HepG2 (cell line): ENCODE data around the gene COG5. TPM values are rescaled to one million over a fixed set of nuclear protein-coding genes. Genes with fewer than 3 reads are reported as not detected.

Experiments used
- ATAC-seq: fragments of 200-7000 bp; cut with Tn5 transposase; 3 replicates; pipeline ENCODE4 v1.9.1; 2020; ENCODE audit warnings: mild to moderate bottlenecking, moderate library complexity
- BruUV-seq: library from RNA; stranded (reverse); fragments of 400-500 nt; replicated peaks from 2 replicates; lab custom pipeline; 2021; lab: Mats Ljungman, UMichigan
- CTCF ChIA-PET: fragments of 300-600 bp; formaldehyde crosslinking; extraction: SDS; loops from one replicate; lab custom pipeline; 2021; ENCODE audit warnings: low total read pairs, inconsistent platforms, low intra/inter-chr PET ratio; lab: Yijun Ruan, JAX
- POLR2A ChIA-PET: fragments of 350-600 bp; sonication (Branson Sonifier 250); formaldehyde crosslinking; loops from one replicate; lab custom pipeline; 2020; ENCODE audit warnings: antibody characterized with exemption, inconsistent platforms; lab: Yijun Ruan, JAX
- DNase-seq: peaks from one replicate; pipeline ENCODE4 v3.0.0-alpha.2; 2015; ENCODE audit warnings: low spot score
- FAIRE-seq: peaks from 3 replicates; lab custom pipeline; 2011; peaks lifted over from hg19 to GRCh38; lab: Jason Lieb, UNC
- H2AFZ ChIP-seq: one replicate; pipeline ENCODE4 v1.6.1; 2011; ENCODE audit warnings: low read length, inconsistent platforms
- H3K27ac ChIP-seq: fragments of 300-600 bp; 3 replicates; pipeline ENCODE4 v1.8.0; 2011; ENCODE audit warnings: mixed run types, mild to moderate bottlenecking, mixed read lengths, low read length, inconsistent platforms; ENCODE audit not compliant: insufficient read depth; ENCODE audit errors: extremely low read length
- H3K27me3 ChIP-seq, 2 experiments: fragments of 200-600 bp in 1 of 2; 2 replicates in 1 of 2; 3 replicates in 1 of 2; pipeline versions ENCODE4 v1.6.0 to v1.8.0; 2011; ENCODE audit warnings: low read length in 2 of 2, mild to moderate bottlenecking in 2 of 2, moderate library complexity in 2 of 2, inconsistent platforms in 1 of 2; ENCODE audit not compliant: insufficient read depth in 2 of 2, control insufficient read depth in 1 of 2
- H3K36me3 ChIP-seq, 2 experiments: fragments of 200-600 bp in 1 of 2; replicated peaks in 1 of 2; 2 replicates in 1 of 2; 3 replicates in 1 of 2; pipeline versions ENCODE4 v1.5.1 to v1.8.0; 2011; ENCODE audit warnings: low read length in 2 of 2, inconsistent platforms in 1 of 2; ENCODE audit not compliant: insufficient read depth in 2 of 2, control insufficient read depth in 1 of 2
- H3K4me1 ChIP-seq: 2 replicates; pipeline ENCODE4 v1.5.1; 2012; ENCODE audit warnings: low read length, inconsistent platforms; ENCODE audit not compliant: insufficient read depth
- H3K4me2 ChIP-seq: 2 replicates; pipeline ENCODE4 v1.6.0; 2011; ENCODE audit warnings: low read depth, low read length, inconsistent platforms
- H3K4me3 ChIP-seq, 3 experiments: fragments of 200-600 bp in 1 of 3; sonication (generic), shearing (Covaris generic) in 1 of 3; replicated peaks in 1 of 3; 2 replicates each; pipeline ENCODE4 v1.5.1; 2011 to 2016; ENCODE audit warnings: low read length in 3 of 3, inconsistent platforms in 2 of 3, low read depth in 2 of 3, mild to moderate bottlenecking in 2 of 3, control low read depth in 1 of 3, mixed read lengths in 1 of 3; ENCODE audit not compliant: insufficient read depth in 1 of 3
- H3K79me2 ChIP-seq: one replicate; pipeline ENCODE4 v1.6.1; 2011; ENCODE audit warnings: low read length, inconsistent platforms; ENCODE audit not compliant: insufficient read depth
- H3K9ac ChIP-seq: 2 replicates; pipeline ENCODE4 v1.6.0; 2011; ENCODE audit warnings: mild to moderate bottlenecking, low read depth, low read length, inconsistent platforms; ENCODE audit not compliant: insufficient read depth
- H3K9me3 ChIP-seq: 2 replicates; pipeline ENCODE4 v1.5.1; 2012; ENCODE audit warnings: mild to moderate bottlenecking, low read length
- H4K20me1 ChIP-seq: 2 replicates; pipeline ENCODE4 v1.6.0; 2011; ENCODE audit warnings: inconsistent platforms, mild to moderate bottlenecking, low read length, moderate library complexity; ENCODE audit not compliant: insufficient read depth
- CBFB ChIP-seq: sonication (generic); formaldehyde crosslinking; IDR thresholded peaks from 2 replicates; pipeline ENCODE4 v1.4.0; 2020; ENCODE audit warnings: missing genetic modification reagents
- JARID2 ChIP-seq: sonication (generic); formaldehyde crosslinking; IDR thresholded peaks from 2 replicates; pipeline ENCODE4 v1.8.1; 2023; ENCODE audit warnings: missing genetic modification reagents, inconsistent platforms; ENCODE audit not compliant: insufficient replicate concordance
- KDM6A ChIP-seq: IDR thresholded peaks from 2 replicates; pipeline ENCODE4 v1.6.1; 2016; ENCODE audit warnings: low read depth
- NCOA2 ChIP-seq: sonication (generic); formaldehyde crosslinking; IDR thresholded peaks from 2 replicates; pipeline ENCODE4 v1.8.0; 2022; ENCODE audit warnings: inconsistent platforms
- NFKB2 ChIP-seq: sonication (generic); formaldehyde crosslinking; IDR thresholded peaks from 2 replicates; pipeline ENCODE4 v1.4.0; 2020; ENCODE audit warnings: missing genetic modification reagents, borderline replicate concordance
- WGBS: methylation state at CpG from one replicate; pipeline ENCODE4 v1.1.6; 2017; ENCODE audit warnings: low lambda C conversion rate; 5-methylcytosine and 5-hydroxymethylcytosine counted together
- in situ Hi-C: cut with HindIII; loops from 2 replicates; pipeline ENCODE4 v1.10.0; 2017; ENCODE audit warnings: low pct_unique_long_range_greater_than_20kb; ENCODE audit not compliant: extremely low pct_ligation_motif_present
- intact Hi-C: fragments of 100-400 bp; cut with micrococcal nuclease; formaldehyde crosslinking; loops from one replicate; pipeline ENCODE4 v1.10.0; 2022; ENCODE audit not compliant: unreplicated experiment
- polyA plus RNA-seq, 8 experiments: library from polyadenylated mRNA; depleted of rRNA in 3 of 8; stranded (reverse) in 7 of 8; unstranded in 1 of 8; fragments of >200 nt; fragmentation: Illumina TruSeq in 4 of 8; extraction: Trizol in 4 of 8; gene quantifications; 2 replicates each; pipeline versions ENCODE4 v1.2.1 to v1.2.3, GENCODE V29; 2011 to 2016; ENCODE audit warnings: low read depth in 4 of 8, missing spikeins in 1 of 8, mixed read lengths in 1 of 8; ENCODE audit not compliant: insufficient read depth in 1 of 8
- total RNA-seq, 5 experiments: library from RNA; depleted of rRNA; stranded (reverse); fragments of >200 nt; fragmentation: Illumina TruSeq; extraction: Trizol; gene quantifications; 2 replicates each; pipeline ENCODE4 v1.2.3, GENCODE V29; 2016; ENCODE audit warnings: low read depth in 1 of 5
- TF ChIP-seq, protein P1 (sequence below): sonication (generic); formaldehyde crosslinking; IDR thresholded peaks from 2 replicates; pipeline ENCODE4 v1.8.1; 2023; ENCODE audit warnings: mild to moderate bottlenecking, missing genetic modification reagents, borderline replicate concordance

COG5 gene
- total and polyA plus RNA-seq, 2 of the 13 experiments (the other 11 are each of a cell fraction or from before 2014, with no cell fraction given), result 20.4 to 31.3 TPM

DNA sequence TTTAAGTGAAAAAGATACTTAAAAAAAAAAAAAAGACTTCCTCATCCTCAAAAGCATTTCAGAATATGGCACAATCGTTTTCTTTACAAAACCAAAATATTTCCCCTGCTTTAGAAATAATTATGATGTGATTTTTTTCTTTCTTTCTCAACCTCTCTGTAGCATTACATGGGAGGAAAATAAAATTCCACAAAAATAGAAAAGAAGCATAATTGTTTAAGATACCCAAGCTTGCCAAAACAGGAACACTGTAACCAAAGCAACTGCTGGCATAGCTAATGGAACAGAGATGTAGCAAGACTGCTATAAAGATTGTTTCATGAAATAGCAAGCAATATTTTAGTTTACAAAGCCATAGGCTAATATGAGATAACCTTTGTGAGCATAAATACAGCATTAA is 169.4 kb downstream of the COG5 start:
- in situ Hi-C loops (no loop called here), intact Hi-C loops (no loop called here)
- Histone ChIP-seq H2AFZ (no peak overlapping the region), H3K36me3 (no peaks in the 10 kb centered on the region), H4K20me1 (no peaks in the 10 kb centered on the region), H3K27me3 (no peaks in the 10 kb centered on the region), H3K4me2 (no peak overlapping the region), H3K79me2 (no peaks in the 10 kb centered on the region), H3K4me3 (no peak overlapping the region), H3K9ac (no peak overlapping the region), H3K4me1 (peaks cover 13% of the 10 kb centered on the region), H3K9me3 (no peaks in the 10 kb centered on the region), H3K27ac (no peak overlapping the region)
- no TSS peak for BruUV-seq
- ATAC-seq, result no peak
- FAIRE-seq, result no peak
- ChIA-PET POLR2A (no interaction called here), CTCF (no interaction called here)
- TF ChIP-seq CBFB (CRISPR knock-in tag), result no peak
- no peak for TF ChIP-seq NCOA2 (CRISPR knock-in tag)
- 91% methylated on average over 1 of the region's 1 CpG for WGBS
- no peak for DNase-seq

DNA sequence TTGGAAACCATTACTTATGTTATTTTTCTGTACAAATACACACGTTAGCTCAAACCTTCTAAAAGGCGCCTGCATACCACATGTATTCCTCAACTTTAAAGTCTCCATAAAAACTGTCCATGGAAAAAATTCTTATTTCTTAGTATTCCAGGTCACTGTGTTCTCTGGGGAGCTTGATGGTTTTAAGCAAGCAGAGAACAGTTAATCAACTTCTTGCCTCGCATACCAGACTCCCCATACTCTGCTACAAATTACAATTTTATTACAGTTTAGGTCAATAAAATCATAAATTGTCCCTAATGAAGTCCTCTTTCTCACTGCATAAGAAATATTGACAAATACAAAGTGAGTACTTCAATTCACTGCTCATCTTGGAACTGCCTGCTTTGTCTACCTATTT is 170.9 kb downstream of the COG5 start:
- intact Hi-C loops (no loop called here), in situ Hi-C loops (no loop called here)
- Histone ChIP-seq H3K27me3 (no peaks in the 10 kb centered on the region), H3K4me3 (no peak overlapping the region), H3K4me1 (peaks cover 13% of the 10 kb centered on the region), H2AFZ (no peak overlapping the region), H3K4me2 (no peak overlapping the region), H3K9ac (no peak overlapping the region), H4K20me1 (no peaks in the 10 kb centered on the region), H3K27ac (no peak overlapping the region), H3K79me2 (no peaks in the 10 kb centered on the region), H3K36me3 (no peaks in the 10 kb centered on the region), H3K9me3 (no peaks in the 10 kb centered on the region)
- DNase-seq (no peak), FAIRE-seq (no peak), ATAC-seq (no peak)
- CTCF ChIA-PET, result no interaction called here
- BruUV-seq, result no TSS peak
- 100% methylated on average over 3 of the region's 3 CpGs for WGBS
- POLR2A ChIA-PET, result no interaction called here
- TF ChIP-seq JARID2, result no peak
- TF ChIP-seq, protein P1, sequence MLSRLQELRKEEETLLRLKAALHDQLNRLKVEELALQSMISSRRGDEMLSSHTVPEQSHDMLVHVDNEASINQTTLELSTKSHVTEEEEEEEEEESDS (CRISPR knock-in tag), result no peak
- TF ChIP-seq NFKB2 (CRISPR knock-in tag), result no peak
- no peak for TF ChIP-seq KDM6A (CRISPR knock-in tag)
